ENCODE results near the gene BGN. TPM values are rescaled to one million over a fixed set of nuclear protein-coding genes. Genes with fewer than 3 reads are reported as not detected.

The BGN gene
- total RNA-seq, 6 experiments from 2014 or later, result 57.0 to 161 (median 122) TPM

DNA sequence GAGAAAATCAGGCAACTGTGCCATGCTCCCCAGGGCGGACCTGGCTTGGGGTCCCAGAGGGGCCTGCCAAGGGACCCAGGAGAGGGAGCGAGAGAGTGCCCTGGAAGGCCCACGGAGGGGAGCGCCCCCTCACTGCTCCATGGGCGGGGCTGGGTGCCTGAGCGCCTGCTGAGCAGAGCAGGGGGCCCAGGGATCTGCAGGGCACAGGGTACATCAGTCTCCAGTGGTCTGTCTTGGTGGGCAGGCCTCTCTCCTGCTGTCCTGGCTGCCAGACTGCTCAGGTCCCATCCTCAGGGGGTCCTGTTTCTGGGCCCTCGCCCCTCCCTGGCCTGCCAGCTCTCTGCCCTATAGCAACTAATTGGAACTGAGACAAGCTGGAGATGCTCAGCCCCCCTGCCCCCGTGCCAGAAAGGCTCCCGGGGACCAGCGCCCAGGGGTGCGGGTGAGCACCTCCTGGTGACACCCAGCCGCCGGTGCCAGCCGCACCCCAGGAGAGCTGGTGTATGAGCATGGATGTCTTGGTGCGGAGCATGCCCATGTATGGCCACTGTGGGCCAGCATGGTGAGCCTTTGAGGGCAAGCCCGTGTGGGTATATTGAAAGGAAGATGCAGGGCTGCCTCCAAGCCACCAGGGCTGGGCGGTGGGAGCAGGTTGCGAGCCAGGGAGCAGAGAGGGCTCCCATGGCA is 1.3 kb downstream of the BGN start:
- H3K27ac ChIP-seq, result no peak overlapping the region
- no peak for DNase-seq
- intact Hi-C loops (cut with DNase I), result no loop called here
- H3K36me3 ChIP-seq, result no peaks in the 10 kb centered on the region
- no peaks in the 10 kb centered on the region for H3K27me3 ChIP-seq
- H3K4me3 ChIP-seq, result peak overlapping the region in 2 of 3 donors; percentile 18 to 26
- H3K4me1 ChIP-seq, result no peaks in the 10 kb centered on the region
- no peak for ATAC-seq
- no CpG with 5 or more reads among the region's 18 CpGs for WGBS (ENCODE audit: insufficient coverage, low coverage, low lambda C conversion rate, missing lambda C conversion rate)
- no peak for TF ChIP-seq POLR2A (IDR thresholded peaks at IDR 0.05)
- no peaks in the 10 kb centered on the region for H3K9me3 ChIP-seq

DNA sequence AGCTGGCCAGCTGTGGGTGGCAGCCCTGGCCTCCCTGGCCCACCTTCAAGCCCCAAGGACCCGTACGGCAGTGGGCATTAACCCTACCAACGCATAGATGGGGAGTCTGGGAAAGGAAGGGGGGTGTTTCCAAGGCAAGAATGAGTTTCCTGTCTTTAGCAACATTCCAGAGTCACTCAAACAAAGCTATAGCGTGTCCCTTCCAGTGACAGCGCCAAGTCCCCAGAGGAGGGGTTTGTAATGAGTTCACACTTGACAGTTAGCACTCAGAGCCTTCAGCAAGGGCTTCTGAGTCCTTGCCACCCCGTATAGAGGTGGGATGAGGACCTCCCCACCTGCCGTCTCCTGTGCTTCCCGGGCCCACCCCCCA is 1.8 kb downstream of the BGN start:
- intact Hi-C loops (cut with DNase I), result no loop called here
- Histone ChIP-seq H3K9me3 (no peaks in the 10 kb centered on the region), H3K36me3 (no peaks in the 10 kb centered on the region), H3K27me3 (no peaks in the 10 kb centered on the region), H3K4me1 (no peaks in the 10 kb centered on the region), H3K4me3 (peak overlapping the region in 2 of 3 donors; percentile 18 to 26), H3K27ac (no peak overlapping the region)
- ATAC-seq (no peak), DNase-seq (no peak)
- no peak for TF ChIP-seq POLR2A (IDR thresholded peaks at IDR 0.05)
- TF ChIP-seq, protein P1, sequence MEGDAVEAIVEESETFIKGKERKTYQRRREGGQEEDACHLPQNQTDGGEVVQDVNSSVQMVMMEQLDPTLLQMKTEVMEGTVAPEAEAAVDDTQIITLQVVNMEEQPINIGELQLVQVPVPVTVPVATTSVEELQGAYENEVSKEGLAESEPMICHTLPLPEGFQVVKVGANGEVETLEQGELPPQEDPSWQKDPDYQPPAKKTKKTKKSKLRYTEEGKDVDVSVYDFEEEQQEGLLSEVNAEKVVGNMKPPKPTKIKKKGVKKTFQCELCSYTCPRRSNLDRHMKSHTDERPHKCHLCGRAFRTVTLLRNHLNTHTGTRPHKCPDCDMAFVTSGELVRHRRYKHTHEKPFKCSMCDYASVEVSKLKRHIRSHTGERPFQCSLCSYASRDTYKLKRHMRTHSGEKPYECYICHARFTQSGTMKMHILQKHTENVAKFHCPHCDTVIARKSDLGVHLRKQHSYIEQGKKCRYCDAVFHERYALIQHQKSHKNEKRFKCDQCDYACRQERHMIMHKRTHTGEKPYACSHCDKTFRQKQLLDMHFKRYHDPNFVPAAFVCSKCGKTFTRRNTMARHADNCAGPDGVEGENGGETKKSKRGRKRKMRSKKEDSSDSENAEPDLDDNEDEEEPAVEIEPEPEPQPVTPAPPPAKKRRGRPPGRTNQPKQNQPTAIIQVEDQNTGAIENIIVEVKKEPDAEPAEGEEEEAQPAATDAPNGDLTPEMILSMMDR (IDR thresholded peaks at IDR 0.05), result no peak
- 43% methylated on average over 3 of the region's 8 CpGs for WGBS (ENCODE audit: insufficient coverage, low coverage, low lambda C conversion rate, missing lambda C conversion rate)

DNA sequence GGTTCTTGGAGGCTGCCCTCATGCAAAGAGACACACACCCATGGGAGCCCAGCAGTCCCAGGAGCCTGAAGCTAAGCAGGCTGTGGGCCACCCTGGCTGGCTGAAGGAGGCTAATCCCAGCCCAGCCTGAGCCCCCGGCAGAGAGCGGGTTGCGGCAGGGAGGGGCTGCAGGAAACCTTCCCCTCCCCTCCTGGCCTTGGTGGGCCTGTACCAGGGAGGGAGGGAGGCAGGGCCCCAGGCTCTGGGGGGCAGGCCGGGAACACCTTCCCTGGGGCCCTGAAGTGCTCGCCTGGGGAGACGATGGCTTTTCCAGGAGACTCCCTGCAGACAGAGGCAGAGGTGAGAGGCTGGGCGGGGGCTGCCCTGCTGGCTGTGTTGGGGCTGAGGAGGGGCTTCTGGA is 3.7 kb downstream of the BGN start:
- TF ChIP-seq, protein P1 (IDR thresholded peaks at IDR 0.05), result no peak
- no peak for TF ChIP-seq POLR2A (IDR thresholded peaks at IDR 0.05)
- ATAC-seq (no peak), DNase-seq (no peak)
- no peaks in the 10 kb centered on the region for H3K27me3 ChIP-seq
- H3K4me3 ChIP-seq, result no peak overlapping the region
- WGBS (ENCODE audit: insufficient coverage, low coverage, low lambda C conversion rate, missing lambda C conversion rate), result no CpG with 5 or more reads among the region's 7 CpGs
- intact Hi-C loops (cut with DNase I), result no loop called here
- no peaks in the 10 kb centered on the region for H3K36me3 ChIP-seq
- H3K9me3 ChIP-seq, result no peaks in the 10 kb centered on the region
- no peaks in the 10 kb centered on the region for H3K4me1 ChIP-seq
- no peak overlapping the region for H3K27ac ChIP-seq

DNA sequence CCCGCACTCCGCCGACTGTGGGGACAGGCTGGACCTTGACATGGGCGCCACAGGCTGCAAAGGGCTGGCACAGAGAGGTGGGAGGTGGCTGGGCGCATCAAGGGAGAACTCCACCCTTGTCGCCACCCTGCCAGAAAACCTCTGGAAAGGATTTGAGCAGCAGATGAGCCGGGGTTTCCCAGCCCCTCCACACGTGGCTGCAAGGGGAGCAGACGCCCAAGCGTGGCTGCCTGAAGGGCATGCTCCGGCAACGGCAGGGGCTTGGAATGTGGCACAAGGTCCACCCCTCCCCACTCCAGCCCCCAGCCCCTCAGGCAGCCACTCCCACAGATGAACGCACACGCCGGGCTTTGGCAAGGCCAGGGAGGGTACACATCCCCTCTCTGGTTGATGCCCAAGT is 4.6 kb downstream of the BGN start:
- WGBS (ENCODE audit: insufficient coverage, low coverage, low lambda C conversion rate, missing lambda C conversion rate), result no CpG with 5 or more reads among the region's 15 CpGs
- TF ChIP-seq POLR2A (IDR thresholded peaks at IDR 0.05), result no peak
- TF ChIP-seq, protein P1 (IDR thresholded peaks at IDR 0.05), result no peak
- Histone ChIP-seq H3K36me3 (no peaks in the 10 kb centered on the region), H3K4me1 (no peaks in the 10 kb centered on the region), H3K9me3 (no peaks in the 10 kb centered on the region), H3K27ac (no peak overlapping the region), H3K27me3 (no peaks in the 10 kb centered on the region), H3K4me3 (no peak overlapping the region)
- peak in 1 of 4 donors; percentile 10 for ATAC-seq
- no peak for DNase-seq
- intact Hi-C loops (cut with DNase I), result no loop called here

DNA sequence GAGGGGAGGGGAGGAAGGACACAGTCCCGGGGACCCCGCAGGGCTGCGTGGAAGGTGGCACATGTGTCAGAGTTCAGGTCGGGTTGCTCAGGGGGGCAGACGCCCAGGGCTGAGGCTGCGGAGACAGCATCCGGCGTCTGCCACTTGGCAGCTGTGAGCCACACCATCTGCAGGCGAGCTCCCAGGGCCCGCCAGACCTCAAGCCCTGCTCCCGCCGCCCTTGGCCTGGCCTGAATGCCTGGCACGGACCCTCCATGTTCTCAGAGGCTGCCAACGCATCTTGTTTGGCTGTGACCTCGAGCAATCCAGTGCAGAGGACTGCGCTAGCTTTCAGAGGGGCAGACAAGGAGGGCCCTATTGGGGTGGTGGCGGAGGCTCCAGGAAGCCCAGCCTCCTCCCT is 5.1 kb downstream of the BGN start:
- H3K36me3 ChIP-seq, result no peaks in the 10 kb centered on the region
- DNase-seq, result no peak
- no peaks in the 10 kb centered on the region for H3K9me3 ChIP-seq
- no peaks in the 10 kb centered on the region for H3K27me3 ChIP-seq
- TF ChIP-seq, protein P1 (IDR thresholded peaks at IDR 0.05), result no peak
- TF ChIP-seq POLR2A (IDR thresholded peaks at IDR 0.05), result no peak
- WGBS (ENCODE audit: insufficient coverage, low coverage, low lambda C conversion rate, missing lambda C conversion rate), result 83% methylated on average over 1 of the region's 17 CpGs
- no peaks in the 10 kb centered on the region for H3K4me1 ChIP-seq
- H3K27ac ChIP-seq, result no peak overlapping the region
- no peak overlapping the region for H3K4me3 ChIP-seq
- ATAC-seq, result no peak
- intact Hi-C loops (cut with DNase I), result no loop called here
